HEK293 (cell line): ENCODE data around the gene EFCAB6.

ENCODE experiments used
- CTCF ChIA-PET: fragments of 350-600 bp; formaldehyde crosslinking; extraction: SDS; loops from one replicate; lab custom pipeline; 2021; ENCODE audit warnings: antibody characterized with exemption; lab: Yijun Ruan, JAX
- POLR2A ChIA-PET: fragments of 300-600 bp; formaldehyde crosslinking; extraction: SDS; loops from one replicate; lab custom pipeline; 2020; ENCODE audit warnings: antibody characterized with exemption, inconsistent platforms; lab: Yijun Ruan, JAX
- H3K27ac ChIP-seq: fragments of 200-500 bp; sonication (Bioruptor generic); 2 replicates; pipeline ENCODE4 v1.5.1; 2014; ENCODE audit warnings: low read depth, low read length, control low read depth, inconsistent platforms; ENCODE audit errors: extremely low read depth
- H3K36me3 ChIP-seq, 2 experiments: fragments of 200-500 bp in 1 of 2; sonication (Bioruptor generic) in 1 of 2; 1 replicate in 1 of 2; 2 replicates in 1 of 2; pipeline ENCODE4 v1.5.1; 2014 to 2017; ENCODE audit warnings: inconsistent platforms in 2 of 2, low read length in 2 of 2; ENCODE audit not compliant: control insufficient read depth in 2 of 2, insufficient read depth in 1 of 2
- H3K4me1 ChIP-seq: fragments of 200-500 bp; sonication (Bioruptor generic); 2 replicates; pipeline ENCODE4 v1.5.1; 2014; ENCODE audit warnings: mild to moderate bottlenecking, low read length, inconsistent platforms; ENCODE audit not compliant: control insufficient read depth, insufficient read depth
- H3K4me3 ChIP-seq: 2 replicates; pipeline ENCODE4 v1.5.1; 2011; ENCODE audit warnings: low read depth, mild to moderate bottlenecking, control low read depth, low read length, moderate library complexity
- H3K9me3 ChIP-seq: fragments of 200-500 bp; sonication (Bioruptor generic); 2 replicates; pipeline ENCODE4 v1.5.1; 2014; ENCODE audit warnings: low read depth, low read length, inconsistent platforms; ENCODE audit not compliant: control insufficient read depth, insufficient read depth
- GLIS1 ChIP-seq: fragments of 450-650 bp; formaldehyde crosslinking; IDR thresholded peaks from 2 replicates; pipeline ENCODE4 v1.5.1; 2016; ENCODE audit warnings: missing biosample characterization, missing genetic modification characterization
- ZNF600 ChIP-seq: fragments of 450-650 bp; formaldehyde crosslinking; IDR thresholded peaks from 2 replicates; pipeline ENCODE4 v1.5.1; 2016; ENCODE audit warnings: missing biosample characterization, missing genetic modification characterization
- ZNF623 ChIP-seq: fragments of 450-650 bp; formaldehyde crosslinking; IDR thresholded peaks from 2 replicates; pipeline ENCODE4 v1.5.1; 2016; ENCODE audit warnings: missing biosample characterization, missing genetic modification characterization
- ZNF654 ChIP-seq: fragments of 450-650 bp; formaldehyde crosslinking; IDR thresholded peaks from 2 replicates; pipeline ENCODE4 v1.5.1; 2016; ENCODE audit warnings: low read depth, missing biosample characterization, missing genetic modification characterization
- ZNF707 ChIP-seq: fragments of 450-650 bp; formaldehyde crosslinking; IDR thresholded peaks from 2 replicates; pipeline ENCODE4 v1.5.1; 2016; ENCODE audit warnings: missing biosample characterization, missing genetic modification characterization
- TF ChIP-seq, protein P1 (sequence below): fragments of 450-650 bp; formaldehyde crosslinking; IDR thresholded peaks from 2 replicates; pipeline ENCODE4 v1.5.0; 2017; ENCODE audit warnings: missing biosample characterization, missing genetic modification characterization, borderline replicate concordance
- TF ChIP-seq, protein P2 (sequence below): fragments of 450-650 bp; formaldehyde crosslinking; IDR thresholded peaks from 2 replicates; pipeline ENCODE4 v1.5.1; 2016; ENCODE audit warnings: missing biosample characterization, missing genetic modification characterization
- TF ChIP-seq, protein P3 (sequence below): fragments of 450-650 bp; formaldehyde crosslinking; IDR thresholded peaks from 2 replicates; pipeline ENCODE4 v1.5.1; 2016; ENCODE audit warnings: missing biosample characterization, missing genetic modification characterization, low read depth
- TF ChIP-seq, protein P4 (sequence below): fragments of 450-650 bp; formaldehyde crosslinking; IDR thresholded peaks from 2 replicates; pipeline ENCODE4 v1.5.1; 2016; ENCODE audit warnings: missing biosample characterization, missing genetic modification characterization, low read depth

Gene EFCAB6

DNA sequence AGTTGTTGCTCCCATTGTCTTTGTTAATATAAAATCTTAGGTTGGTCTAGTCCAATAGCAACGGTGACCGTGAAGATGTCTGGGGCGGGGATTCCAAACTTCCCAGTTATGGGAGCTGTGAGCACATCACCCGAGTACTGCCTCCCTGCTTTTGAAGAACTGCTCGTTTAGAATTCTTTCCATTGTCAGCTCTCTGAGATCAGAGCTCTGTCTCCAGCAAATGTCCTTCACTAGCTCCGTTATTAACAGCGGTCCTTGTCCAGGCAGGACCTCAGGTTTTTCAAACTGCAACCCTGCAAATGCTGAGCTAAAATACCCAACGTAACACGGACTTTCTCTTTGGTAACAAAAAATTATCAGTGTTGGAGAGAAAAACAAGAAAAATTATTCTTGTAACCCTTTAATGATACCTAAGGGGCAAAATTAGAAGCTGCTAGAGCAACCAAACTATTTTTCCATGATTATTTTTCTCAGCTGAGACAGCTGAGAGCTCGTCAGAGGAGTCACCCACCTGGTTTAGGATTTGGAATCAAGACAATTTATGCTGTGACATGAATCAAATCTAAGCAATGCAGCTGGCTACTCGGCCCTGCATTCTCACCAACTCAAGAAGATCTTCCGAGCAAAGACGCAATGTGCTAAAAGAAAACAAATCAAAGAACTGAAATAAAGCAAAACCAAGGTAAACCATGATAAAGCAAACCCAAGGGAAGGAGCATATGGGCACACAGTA lies 15.1 kb upstream of the EFCAB6 start (continued):
- TF ChIP-seq, protein P1, sequence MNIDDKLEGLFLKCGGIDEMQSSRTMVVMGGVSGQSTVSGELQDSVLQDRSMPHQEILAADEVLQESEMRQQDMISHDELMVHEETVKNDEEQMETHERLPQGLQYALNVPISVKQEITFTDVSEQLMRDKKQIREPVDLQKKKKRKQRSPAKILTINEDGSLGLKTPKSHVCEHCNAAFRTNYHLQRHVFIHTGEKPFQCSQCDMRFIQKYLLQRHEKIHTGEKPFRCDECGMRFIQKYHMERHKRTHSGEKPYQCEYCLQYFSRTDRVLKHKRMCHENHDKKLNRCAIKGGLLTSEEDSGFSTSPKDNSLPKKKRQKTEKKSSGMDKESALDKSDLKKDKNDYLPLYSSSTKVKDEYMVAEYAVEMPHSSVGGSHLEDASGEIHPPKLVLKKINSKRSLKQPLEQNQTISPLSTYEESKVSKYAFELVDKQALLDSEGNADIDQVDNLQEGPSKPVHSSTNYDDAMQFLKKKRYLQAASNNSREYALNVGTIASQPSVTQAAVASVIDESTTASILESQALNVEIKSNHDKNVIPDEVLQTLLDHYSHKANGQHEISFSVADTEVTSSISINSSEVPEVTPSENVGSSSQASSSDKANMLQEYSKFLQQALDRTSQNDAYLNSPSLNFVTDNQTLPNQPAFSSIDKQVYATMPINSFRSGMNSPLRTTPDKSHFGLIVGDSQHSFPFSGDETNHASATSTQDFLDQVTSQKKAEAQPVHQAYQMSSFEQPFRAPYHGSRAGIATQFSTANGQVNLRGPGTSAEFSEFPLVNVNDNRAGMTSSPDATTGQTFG: no peak
- no peak for TF ChIP-seq ZNF707 (tag by site-specific recombination)
- TF ChIP-seq, protein P2, sequence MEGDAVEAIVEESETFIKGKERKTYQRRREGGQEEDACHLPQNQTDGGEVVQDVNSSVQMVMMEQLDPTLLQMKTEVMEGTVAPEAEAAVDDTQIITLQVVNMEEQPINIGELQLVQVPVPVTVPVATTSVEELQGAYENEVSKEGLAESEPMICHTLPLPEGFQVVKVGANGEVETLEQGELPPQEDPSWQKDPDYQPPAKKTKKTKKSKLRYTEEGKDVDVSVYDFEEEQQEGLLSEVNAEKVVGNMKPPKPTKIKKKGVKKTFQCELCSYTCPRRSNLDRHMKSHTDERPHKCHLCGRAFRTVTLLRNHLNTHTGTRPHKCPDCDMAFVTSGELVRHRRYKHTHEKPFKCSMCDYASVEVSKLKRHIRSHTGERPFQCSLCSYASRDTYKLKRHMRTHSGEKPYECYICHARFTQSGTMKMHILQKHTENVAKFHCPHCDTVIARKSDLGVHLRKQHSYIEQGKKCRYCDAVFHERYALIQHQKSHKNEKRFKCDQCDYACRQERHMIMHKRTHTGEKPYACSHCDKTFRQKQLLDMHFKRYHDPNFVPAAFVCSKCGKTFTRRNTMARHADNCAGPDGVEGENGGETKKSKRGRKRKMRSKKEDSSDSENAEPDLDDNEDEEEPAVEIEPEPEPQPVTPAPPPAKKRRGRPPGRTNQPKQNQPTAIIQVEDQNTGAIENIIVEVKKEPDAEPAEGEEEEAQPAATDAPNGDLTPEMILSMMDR (tag by site-specific recombination): no peak
- TF ChIP-seq, protein P3, sequence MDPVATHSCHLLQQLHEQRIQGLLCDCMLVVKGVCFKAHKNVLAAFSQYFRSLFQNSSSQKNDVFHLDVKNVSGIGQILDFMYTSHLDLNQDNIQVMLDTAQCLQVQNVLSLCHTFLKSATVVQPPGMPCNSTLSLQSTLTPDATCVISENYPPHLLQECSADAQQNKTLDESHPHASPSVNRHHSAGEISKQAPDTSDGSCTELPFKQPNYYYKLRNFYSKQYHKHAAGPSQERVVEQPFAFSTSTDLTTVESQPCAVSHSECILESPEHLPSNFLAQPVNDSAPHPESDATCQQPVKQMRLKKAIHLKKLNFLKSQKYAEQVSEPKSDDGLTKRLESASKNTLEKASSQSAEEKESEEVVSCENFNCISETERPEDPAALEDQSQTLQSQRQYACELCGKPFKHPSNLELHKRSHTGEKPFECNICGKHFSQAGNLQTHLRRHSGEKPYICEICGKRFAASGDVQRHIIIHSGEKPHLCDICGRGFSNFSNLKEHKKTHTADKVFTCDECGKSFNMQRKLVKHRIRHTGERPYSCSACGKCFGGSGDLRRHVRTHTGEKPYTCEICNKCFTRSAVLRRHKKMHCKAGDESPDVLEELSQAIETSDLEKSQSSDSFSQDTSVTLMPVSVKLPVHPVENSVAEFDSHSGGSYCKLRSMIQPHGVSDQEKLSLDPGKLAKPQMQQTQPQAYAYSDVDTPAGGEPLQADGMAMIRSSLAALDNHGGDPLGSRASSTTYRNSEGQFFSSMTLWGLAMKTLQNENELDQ: no peak
- TF ChIP-seq, all 188 proteins: peak for 0

DNA sequence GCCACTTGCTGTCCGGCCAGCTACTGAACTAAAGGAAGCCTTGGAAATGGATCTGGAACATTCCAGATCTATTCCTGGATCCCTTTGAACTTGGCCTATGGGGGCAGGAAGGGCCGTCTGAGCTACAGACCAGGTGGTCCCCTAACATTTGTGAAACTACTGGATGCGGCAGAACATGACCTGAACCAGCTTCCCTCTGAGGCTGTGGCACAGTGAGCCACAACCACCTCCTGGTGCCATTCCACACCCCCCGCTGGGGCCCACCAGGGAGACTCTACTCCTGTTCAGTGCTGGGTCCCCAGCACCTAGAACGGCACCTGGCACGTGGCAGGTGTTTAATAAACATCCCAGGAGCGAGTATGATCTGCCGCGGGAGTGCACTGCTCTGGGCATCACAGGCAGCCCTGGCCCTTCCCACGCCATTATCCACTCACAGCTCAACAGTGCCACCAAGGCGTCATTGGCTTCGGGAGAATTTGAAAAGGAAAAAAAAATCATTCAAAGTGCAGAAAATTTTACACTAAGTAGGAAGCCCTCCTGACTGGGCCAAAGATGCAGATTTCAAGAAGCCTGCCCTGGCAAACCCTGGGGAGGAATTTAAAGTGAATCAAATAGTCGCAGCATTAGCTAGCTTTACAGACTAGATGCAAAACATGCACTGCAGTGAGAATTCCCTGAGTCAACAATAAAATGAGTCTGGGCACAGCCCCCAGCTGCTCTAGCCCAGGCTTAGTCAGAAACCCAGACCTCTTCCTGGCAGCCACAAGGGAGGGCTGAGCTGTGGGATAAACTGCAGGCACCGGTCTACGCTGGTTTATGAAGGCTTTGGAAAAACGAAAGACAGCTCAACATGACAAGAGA lies 14.3 kb upstream of the EFCAB6 start:
- TF ChIP-seq, protein P4, sequence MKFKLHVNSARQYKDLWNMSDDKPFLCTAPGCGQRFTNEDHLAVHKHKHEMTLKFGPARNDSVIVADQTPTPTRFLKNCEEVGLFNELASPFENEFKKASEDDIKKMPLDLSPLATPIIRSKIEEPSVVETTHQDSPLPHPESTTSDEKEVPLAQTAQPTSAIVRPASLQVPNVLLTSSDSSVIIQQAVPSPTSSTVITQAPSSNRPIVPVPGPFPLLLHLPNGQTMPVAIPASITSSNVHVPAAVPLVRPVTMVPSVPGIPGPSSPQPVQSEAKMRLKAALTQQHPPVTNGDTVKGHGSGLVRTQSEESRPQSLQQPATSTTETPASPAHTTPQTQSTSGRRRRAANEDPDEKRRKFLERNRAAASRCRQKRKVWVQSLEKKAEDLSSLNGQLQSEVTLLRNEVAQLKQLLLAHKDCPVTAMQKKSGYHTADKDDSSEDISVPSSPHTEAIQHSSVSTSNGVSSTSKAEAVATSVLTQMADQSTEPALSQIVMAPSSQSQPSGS (tag by site-specific recombination): no peak
- TF ChIP-seq ZNF654 (tag by site-specific recombination) (no peak), ZNF623 (no peak), GLIS1 (tag by site-specific recombination) (0 out of 2 replicates have a peak, but pooled peaks have one; percentile 6), ZNF600 (tag by site-specific recombination) (no peak)
- TF ChIP-seq, protein P2 (tag by site-specific recombination): peak; percentile 28; the same call in 1 of the 2 replicates
- Histone ChIP-seq H3K27ac (no peak overlapping the region), H3K4me3 (no peak overlapping the region), H3K4me1 (no peaks in the 10 kb centered on the region; the same call in 1 of the 2 replicates), H3K36me3 (peaks cover 0 to 37% of the 10 kb centered on the region in 2 experiments; a peak in 1 of 3 replicates), H3K9me3 (no peaks in the 10 kb centered on the region)
- POLR2A ChIA-PET: interaction anchor here (0.6 to 1.7 kb wide), 2 partner anchors 15 to 1356 kb away, joined by 3 to 6 read pairs; partner anchors contain the start of gene EFCAB6
- CTCF ChIA-PET: interaction anchor here (0.6 to 2.1 kb wide), 11 partner anchors 11 to 481 kb away, joined by 3 to 7 read pairs (median 3); no protein-coding TSS in a partner anchor
